Adrenal gland (tissue), 5 donors: ENCODE data around the gene EVA1C.

Experiments
- POLR2A ChIP-seq, 2 donors: fragments of 450-650 bp; IDR thresholded peaks; one replicate each; pipeline ENCODE4 v1.6.1; 2017; ENCODE audit warnings: antibody characterized with exemption in 2 of 2, mild to moderate bottlenecking in 2 of 2, moderate library complexity in 1 of 2
- TF ChIP-seq, protein P1 (sequence below), 6 experiments: fragments of 450-650 bp in 4 of 6; fragments of 200-600 bp in 2 of 6; sonication (generic) in 1 of 6; IDR thresholded peaks; 1 replicate in 5 of 6; 2 replicates in 1 of 6; pipeline versions ENCODE4 v1.5.1 to v1.8.0; 2016 to 2021; ENCODE audit warnings: antibody characterized with exemption in 6 of 6, mild to moderate bottlenecking in 2 of 6, moderate library complexity in 1 of 6
- donor health status: DM: no; HTN: no; CAD: no.

DNA sequence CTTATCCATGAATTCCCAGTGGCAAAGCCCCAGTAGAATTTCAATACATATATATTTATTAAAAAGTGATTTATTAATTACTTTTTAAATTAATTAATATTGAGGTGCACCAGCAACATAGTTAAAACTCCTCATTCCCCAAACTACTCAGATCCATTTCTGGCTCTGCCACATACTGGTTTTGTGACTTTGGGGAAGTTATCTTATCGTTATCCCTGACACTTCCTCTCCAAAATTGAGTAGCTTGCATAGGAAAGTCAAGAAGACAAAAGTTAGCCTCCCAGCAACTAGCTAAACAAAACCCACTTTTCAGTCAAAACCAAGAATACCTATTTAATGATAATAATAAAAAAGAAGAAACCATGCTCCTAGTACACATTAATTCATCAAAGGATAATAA, 136.9 kb downstream of the EVA1C start:
- TF ChIP-seq POLR2A (IDR thresholded peaks at IDR 0.05): no peak
- TF ChIP-seq, protein P1, sequence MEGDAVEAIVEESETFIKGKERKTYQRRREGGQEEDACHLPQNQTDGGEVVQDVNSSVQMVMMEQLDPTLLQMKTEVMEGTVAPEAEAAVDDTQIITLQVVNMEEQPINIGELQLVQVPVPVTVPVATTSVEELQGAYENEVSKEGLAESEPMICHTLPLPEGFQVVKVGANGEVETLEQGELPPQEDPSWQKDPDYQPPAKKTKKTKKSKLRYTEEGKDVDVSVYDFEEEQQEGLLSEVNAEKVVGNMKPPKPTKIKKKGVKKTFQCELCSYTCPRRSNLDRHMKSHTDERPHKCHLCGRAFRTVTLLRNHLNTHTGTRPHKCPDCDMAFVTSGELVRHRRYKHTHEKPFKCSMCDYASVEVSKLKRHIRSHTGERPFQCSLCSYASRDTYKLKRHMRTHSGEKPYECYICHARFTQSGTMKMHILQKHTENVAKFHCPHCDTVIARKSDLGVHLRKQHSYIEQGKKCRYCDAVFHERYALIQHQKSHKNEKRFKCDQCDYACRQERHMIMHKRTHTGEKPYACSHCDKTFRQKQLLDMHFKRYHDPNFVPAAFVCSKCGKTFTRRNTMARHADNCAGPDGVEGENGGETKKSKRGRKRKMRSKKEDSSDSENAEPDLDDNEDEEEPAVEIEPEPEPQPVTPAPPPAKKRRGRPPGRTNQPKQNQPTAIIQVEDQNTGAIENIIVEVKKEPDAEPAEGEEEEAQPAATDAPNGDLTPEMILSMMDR (IDR thresholded peaks at IDR 0.05): no peak
